Measurements from ENCODE around the gene PTPRA.

The PTPRA gene

GRCh38 chr20:3043322-3043721 lies 170.0 kb downstream of the PTPRA start, which contains the start of gene GNRH2:
Gene GNRH2 (plus strand): TSS chr20:3043622. CDS start chr20:3044415, 793 bp downstream.
- DNase-seq (ENCODE audit: low read depth in 2 of 2) = no peak
- TF ChIP-seq CTCF (IDR thresholded peaks at IDR 0.05; ENCODE audit: low read depth, low read length) = no peak
- H3K4me3 ChIP-seq (replicated peaks in 1 of 2; ENCODE audit: low read depth in 2 of 2, low read length in 2 of 2) = no peak within 1 kb of the TSS

GRCh38 chr20:3044336-3044965 lies 171.2 kb downstream of the PTPRA start:
- no peak for DNase-seq (ENCODE audit: low read depth in 2 of 2)
- no peak for TF ChIP-seq CTCF (IDR thresholded peaks at IDR 0.05; ENCODE audit: low read depth, low read length)
- H3K4me3 ChIP-seq (replicated peaks in 1 of 2; ENCODE audit: low read depth in 2 of 2, low read length in 2 of 2) = no peak overlapping the region

GRCh38 chr20:3045042-3045815 lies 171.9 kb downstream of the PTPRA start:
- peak overlapping the region; percentile 82 to 90 for H3K4me3 ChIP-seq (replicated peaks in 1 of 2; ENCODE audit: low read depth in 2 of 2, low read length in 2 of 2)
- peak; percentile 72 to 84 for DNase-seq (ENCODE audit: low read depth in 2 of 2)
- TF ChIP-seq CTCF (IDR thresholded peaks at IDR 0.05; ENCODE audit: low read depth, low read length) = no peak

- TF ChIP-seq CTCF (IDR thresholded peaks at IDR 0.05; ENCODE audit: low read depth, low read length) = no peak
- peak; percentile 84 to 88 for DNase-seq (ENCODE audit: low read depth in 2 of 2)
- H3K4me3 ChIP-seq (replicated peaks in 1 of 2; ENCODE audit: low read depth in 2 of 2, low read length in 2 of 2) = peak within 1 kb of the TSS; percentile 82 to 90
Measured at GRCh38 chr20:3045816-3046676, 172.8 kb downstream of the PTPRA start, which contains the start of gene MRPS26. Gene MRPS26 (plus strand): TSS chr20:3046052. CDS start chr20:3046069, 17 bp downstream.

- peak in 1 of 2 donors; percentile 23 for DNase-seq (ENCODE audit: low read depth in 2 of 2)
- peak overlapping the region; percentile 82 to 90 for H3K4me3 ChIP-seq (replicated peaks in 1 of 2; ENCODE audit: low read depth in 2 of 2, low read length in 2 of 2)
- TF ChIP-seq CTCF (IDR thresholded peaks at IDR 0.05; ENCODE audit: low read depth, low read length) = no peak
Measured at GRCh38 chr20:3046677-3047462, 173.6 kb downstream of the PTPRA start.

Data from cardiac fibroblast (primary cell).